Thoracic aorta (tissue), 2 donors: ENCODE data around the gene GPC3. TPM values are rescaled to one million over a fixed set of nuclear protein-coding genes. Genes with fewer than 3 reads are reported as not detected.

Experiments used
- ATAC-seq: fragments of 150-250 bp; one replicate; pipeline ENCODE4 v1.8.0; 2017; ENCODE audit warnings: low read depth; ENCODE audit not compliant: insufficient number of reproducible peaks, low FRiP score
- DNase-seq: peaks from one replicate; pipeline ENCODE4 v3.0.0-alpha.2; 2020; ENCODE audit warnings: low spot score
- H3K27ac ChIP-seq, 2 donors: fragments of 200-600 bp; sonication (generic); 1 replicate in 1 of 2; 2 replicates in 1 of 2; pipeline ENCODE4 v1.5.1; 2016; ENCODE audit warnings: mild to moderate bottlenecking in 2 of 2, moderate library complexity in 2 of 2
- H3K27me3 ChIP-seq: fragments of 200-600 bp; sonication (generic); replicated peaks from 2 replicates; pipeline ENCODE4 v1.6.0; 2016; ENCODE audit warnings: mild to moderate bottlenecking; ENCODE audit not compliant: insufficient read depth
- H3K36me3 ChIP-seq: fragments of 200-600 bp; sonication (generic); one replicate; pipeline ENCODE4 v1.5.1; 2016
- H3K4me1 ChIP-seq, 2 donors: fragments of 200-600 bp; sonication (generic); 1 replicate in 1 of 2; 2 replicates in 1 of 2; pipeline versions ENCODE4 v1.5.1 to v1.6.0; 2016; ENCODE audit warnings: low read depth in 2 of 2, mild to moderate bottlenecking in 1 of 2; ENCODE audit not compliant: control insufficient read depth in 1 of 2
- H3K4me3 ChIP-seq: fragments of 200-600 bp; sonication (generic); 2 replicates; pipeline ENCODE4 v1.5.1; 2016; ENCODE audit warnings: mild to moderate bottlenecking
- H3K9me3 ChIP-seq: fragments of 200-600 bp; sonication (generic); 2 replicates; pipeline ENCODE4 v1.5.1; 2016
- CTCF ChIP-seq: fragments of 200-600 bp; sonication (generic); IDR thresholded peaks from one replicate; pipeline ENCODE4 v1.5.1; 2019; ENCODE audit warnings: antibody characterized with exemption
- total RNA-seq, 2 donors: library from RNA; depleted of rRNA; stranded (reverse); fragments of >200 nt; gene quantifications; one replicate each; pipeline versions ENCODE4 v1.1.0 to v1.2.3, GENCODE V29; 2016

GPC3 gene
- total RNA-seq, 2 donors from 2014 or later = 2.6 to 5.6 TPM

- TF ChIP-seq CTCF = no peak
- no peaks in the 10 kb centered on the region for H3K36me3 ChIP-seq
- H3K27ac ChIP-seq = no peak overlapping the region
- no peaks in the 10 kb centered on the region for H3K4me1 ChIP-seq
- H3K4me3 ChIP-seq = no peak overlapping the region
- no peak for ATAC-seq
- no peak for DNase-seq
- no peaks in the 10 kb centered on the region for H3K27me3 ChIP-seq
- H3K9me3 ChIP-seq = no peaks in the 10 kb centered on the region
Observed at GRCh38 chrX:133918361-133918771, 67.0 kb downstream of the GPC3 start.

GRCh38 chrX:133916984-133917722 is 68.2 kb downstream of the GPC3 start:
- Histone ChIP-seq H3K27ac (no peak overlapping the region), H3K9me3 (no peaks in the 10 kb centered on the region), H3K4me3 (no peak overlapping the region), H3K36me3 (no peaks in the 10 kb centered on the region), H3K27me3 (no peaks in the 10 kb centered on the region), H3K4me1 (no peaks in the 10 kb centered on the region)
- no peak for DNase-seq
- no peak for ATAC-seq
- no peak for TF ChIP-seq CTCF

- H3K27ac ChIP-seq = no peak overlapping the region
- no peaks in the 10 kb centered on the region for H3K9me3 ChIP-seq
- no peaks in the 10 kb centered on the region for H3K27me3 ChIP-seq
- H3K4me1 ChIP-seq = no peaks in the 10 kb centered on the region
- no peak for TF ChIP-seq CTCF
- no peak for ATAC-seq
- no peak for DNase-seq
- no peak overlapping the region for H3K4me3 ChIP-seq
- no peaks in the 10 kb centered on the region for H3K36me3 ChIP-seq
Observed at GRCh38 chrX:133913658-133914388, 71.6 kb downstream of the GPC3 start.

- TF ChIP-seq CTCF = no peak
- Histone ChIP-seq H3K4me3 (no peak overlapping the region), H3K4me1 (no peaks in the 10 kb centered on the region), H3K27me3 (no peaks in the 10 kb centered on the region), H3K9me3 (no peaks in the 10 kb centered on the region), H3K36me3 (no peaks in the 10 kb centered on the region), H3K27ac (no peak overlapping the region)
- no peak for DNase-seq
- ATAC-seq = no peak
Observed at GRCh38 chrX:133913009-133913408, 72.4 kb downstream of the GPC3 start.

GRCh38 chrX:133911825-133912495 is 73.4 kb downstream of the GPC3 start:
- DNase-seq (no peak), ATAC-seq (no peak)
- Histone ChIP-seq H3K9me3 (no peaks in the 10 kb centered on the region), H3K4me1 (no peaks in the 10 kb centered on the region), H3K36me3 (no peaks in the 10 kb centered on the region), H3K4me3 (no peak overlapping the region), H3K27ac (no peak overlapping the region), H3K27me3 (no peaks in the 10 kb centered on the region)
- no peak for TF ChIP-seq CTCF
